HG03159 (cell line): ENCODE results near the gene WDR82.
A peak's percentile ranks its signal among the peaks of the same experiment; 100 is the strongest.

Experiments
- ATAC-seq: cut with Tn5 transposase; IDR thresholded peaks from one replicate; pipeline ENCODE4 v1.9.1; 2021; ENCODE audit warnings: mild to moderate bottlenecking, moderate library complexity; ENCODE audit not compliant: unreplicated experiment

The WDR82 gene

GRCh38 chr3:52278510-52279069, at the start of gene WDR82:
Gene WDR82, minus strand, starts transcription at chr3:52278649. Its CDS starts 288 bp downstream, at chr3:52278361.
- peak; percentile 81 for ATAC-seq

- ATAC-seq, result no peak
These were observed 49.2 kb upstream of the WDR82 start for GRCh38 chr3:52327486-52328290.

DNA sequence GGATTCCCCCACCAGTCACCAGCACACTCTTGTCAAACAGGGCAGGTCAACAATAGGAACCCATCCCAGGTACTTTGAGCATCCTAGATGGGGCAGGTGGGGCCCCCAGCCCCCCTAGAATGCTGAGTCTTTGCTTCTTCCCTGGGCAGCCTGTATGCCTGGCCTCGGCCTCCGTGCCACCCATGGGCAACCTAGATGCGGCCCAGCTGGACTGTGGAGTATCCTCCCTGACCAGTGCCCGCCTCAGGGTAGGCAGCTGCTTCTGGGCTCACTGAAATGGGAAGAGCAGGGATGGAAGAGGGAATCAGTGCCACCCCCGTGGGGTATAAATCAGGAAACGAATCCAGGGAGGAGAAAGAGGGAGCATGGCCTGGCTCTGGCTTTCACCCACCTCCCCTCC, 48.5 kb upstream of the WDR82 start:
- no peak for ATAC-seq

DNA sequence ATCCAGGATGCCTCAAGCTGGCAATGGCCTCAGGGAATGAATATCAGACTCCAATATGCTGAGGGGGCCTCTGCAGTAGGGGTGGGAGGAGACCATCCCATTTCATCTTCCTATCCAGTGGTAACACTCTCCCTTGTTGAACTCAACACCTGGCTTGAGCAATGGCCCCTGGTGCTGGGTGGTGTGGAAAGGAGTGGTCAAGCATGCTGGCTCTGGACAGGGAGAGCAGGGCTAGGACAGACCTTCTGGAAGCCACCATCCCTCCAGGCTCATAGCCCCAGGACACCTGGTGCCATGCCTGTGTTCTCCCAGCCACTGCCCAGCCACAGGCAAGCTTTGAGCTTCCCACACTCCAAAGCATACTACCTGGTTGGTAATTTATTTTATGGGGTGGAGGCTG, 47.2 kb upstream of the WDR82 start:
- no peak for ATAC-seq

DNA sequence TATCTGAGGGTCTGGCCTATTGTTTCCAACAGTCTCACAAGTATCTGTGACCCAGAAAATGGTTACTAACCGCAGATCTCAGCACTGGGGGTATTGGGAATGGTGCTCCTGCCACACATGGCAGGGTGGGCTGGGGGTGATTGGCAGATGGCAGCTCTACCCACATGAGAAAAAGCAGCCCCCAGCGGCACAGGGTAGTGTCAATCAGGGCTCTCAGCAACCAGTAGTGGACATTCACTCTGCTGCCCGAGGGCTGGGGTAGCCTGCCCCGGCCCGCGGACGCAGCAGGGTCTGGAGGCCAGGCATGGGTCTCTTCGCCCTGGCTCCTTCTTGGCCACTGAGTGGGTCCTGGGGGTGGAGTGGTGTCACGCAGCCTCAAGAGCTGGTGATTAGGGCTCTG, 46.2 kb upstream of the WDR82 start:
- no peak for ATAC-seq

GRCh38 chr3:52323526-52324295, 45.3 kb upstream of the WDR82 start:
- ATAC-seq, result no peak

DNA sequence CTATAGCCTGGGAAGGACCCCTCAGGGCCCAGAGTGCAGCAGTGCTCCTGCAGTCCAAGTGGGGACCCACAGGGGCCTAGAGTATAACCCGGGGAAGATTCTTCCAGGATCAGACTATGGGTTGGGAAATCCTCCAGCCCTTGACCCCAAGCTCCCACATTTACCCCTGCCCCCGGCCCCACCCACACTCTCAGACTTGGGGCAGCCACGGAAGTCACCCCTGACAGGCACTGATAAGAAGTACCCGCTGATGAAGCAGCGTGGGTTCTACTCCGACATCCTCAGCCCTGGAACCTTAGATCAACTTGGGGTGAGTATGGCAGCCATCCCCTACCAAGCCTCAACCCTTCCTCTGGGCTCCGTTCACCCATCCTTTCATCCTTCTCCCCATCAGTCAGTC, 44.0 kb upstream of the WDR82 start:
- no peak for ATAC-seq

GRCh38 chr3:52321481-52321880, 43.0 kb upstream of the WDR82 start:
- ATAC-seq, result no peak

DNA sequence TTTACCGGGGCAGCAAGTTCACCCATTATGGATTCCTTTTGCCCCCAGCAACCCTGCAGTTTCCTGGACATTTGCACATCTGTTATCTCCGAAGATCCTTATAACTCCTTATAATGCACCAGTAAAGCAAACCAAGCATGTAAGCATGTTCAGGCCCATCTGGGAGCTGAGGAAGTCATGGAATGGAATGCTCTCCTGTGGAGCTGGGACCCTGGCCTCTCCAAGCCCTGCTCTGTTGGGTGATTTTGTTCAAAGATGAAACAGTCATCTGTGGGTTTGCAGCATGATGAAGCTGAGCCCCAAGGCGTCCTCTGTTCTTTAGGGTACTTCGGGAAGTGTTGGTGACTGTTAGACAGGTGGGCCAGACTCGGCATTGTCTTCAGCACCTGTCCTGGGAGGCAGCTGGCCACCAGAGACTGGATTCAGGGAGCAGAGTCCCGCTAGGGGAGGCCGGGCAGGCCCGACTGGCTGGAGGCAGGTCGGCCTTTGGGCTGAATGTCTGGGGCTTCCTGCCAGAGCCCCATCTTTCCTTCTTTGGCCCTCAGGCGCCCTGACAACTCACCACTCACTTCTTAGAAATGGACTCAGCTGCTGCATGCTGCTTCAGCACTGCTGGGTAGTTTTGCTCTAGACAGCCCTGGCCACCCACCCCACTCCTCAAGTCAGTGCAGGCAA, 41.6 kb upstream of the WDR82 start:
- no peak for ATAC-seq

DNA sequence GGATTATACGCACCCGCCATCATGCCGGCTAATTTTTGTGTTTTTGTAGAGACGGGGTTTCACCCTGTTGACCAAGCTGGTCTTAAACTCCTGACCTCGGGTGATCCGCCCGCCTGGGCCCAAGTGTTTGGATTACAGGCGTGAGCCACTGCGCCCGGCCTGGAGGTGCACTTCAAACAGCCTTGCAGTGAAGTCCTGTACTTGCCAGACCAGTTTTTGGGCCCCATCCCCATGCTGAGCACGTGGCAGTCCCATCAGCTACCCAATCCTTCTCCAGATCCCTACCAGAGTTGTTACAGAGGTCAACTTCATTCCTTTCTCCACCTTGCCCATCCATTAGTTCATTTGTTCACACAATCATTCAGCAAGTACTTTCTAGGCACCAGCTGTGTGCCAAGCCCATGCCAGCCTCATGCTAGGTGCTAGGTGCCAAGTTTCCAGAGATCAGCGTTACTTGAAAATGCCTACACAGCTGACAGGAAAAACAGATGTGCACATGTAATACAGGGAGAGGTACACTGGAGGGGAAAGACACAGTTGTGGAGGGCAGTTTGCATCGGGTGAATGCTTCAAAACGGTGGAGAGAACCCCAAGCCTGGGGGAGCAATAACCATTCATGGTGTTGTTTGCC, 39.9 kb upstream of the WDR82 start:
- ATAC-seq, result no peak

- no peak for ATAC-seq
These were observed 39.0 kb upstream of the WDR82 start for GRCh38 chr3:52317208-52318000.

DNA sequence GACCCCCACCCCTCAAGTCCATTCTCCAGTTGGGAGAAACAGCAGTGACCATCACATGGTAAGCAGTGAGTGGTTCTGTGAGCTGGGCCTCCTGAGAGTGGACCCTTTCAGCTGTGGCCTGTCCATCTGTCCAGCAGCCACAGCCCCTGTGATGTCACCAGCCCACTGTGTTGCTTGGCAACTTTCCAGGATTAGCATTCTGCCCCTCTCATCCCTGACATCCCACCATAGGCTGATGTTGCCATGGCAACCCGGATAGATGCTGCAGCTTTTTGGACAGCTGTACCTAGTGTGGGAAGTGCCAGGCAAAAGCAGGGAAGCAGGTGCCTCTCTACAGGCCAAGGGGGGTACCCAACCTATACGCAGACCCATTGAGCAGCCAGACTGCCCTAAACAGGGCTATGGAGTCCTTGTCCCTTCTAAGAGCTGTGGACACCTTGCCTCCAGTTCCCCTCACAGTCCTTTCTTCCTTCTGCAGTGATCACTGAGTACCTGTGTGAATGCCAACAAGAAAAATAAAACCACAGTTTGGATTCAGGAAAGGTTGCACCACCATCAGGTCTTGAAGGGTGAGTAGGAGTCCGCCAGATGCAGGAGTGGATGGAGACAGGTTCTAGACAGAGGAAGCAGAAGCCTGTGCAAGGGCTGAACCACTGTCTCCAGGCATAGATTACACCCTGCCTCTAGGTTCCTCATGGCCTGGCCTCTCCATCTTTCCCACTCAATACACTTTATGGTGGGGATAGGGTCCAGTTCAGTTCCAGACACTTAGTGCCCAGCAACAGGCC, 37.7 kb upstream of the WDR82 start, which contains the start of gene DNAH1:
TSS of gene DNAH1 (plus strand) at position 343 of the 788 bp plus-strand sequence. CDS start 6,124 bp downstream, outside the sequence.
- no peak for ATAC-seq

DNA sequence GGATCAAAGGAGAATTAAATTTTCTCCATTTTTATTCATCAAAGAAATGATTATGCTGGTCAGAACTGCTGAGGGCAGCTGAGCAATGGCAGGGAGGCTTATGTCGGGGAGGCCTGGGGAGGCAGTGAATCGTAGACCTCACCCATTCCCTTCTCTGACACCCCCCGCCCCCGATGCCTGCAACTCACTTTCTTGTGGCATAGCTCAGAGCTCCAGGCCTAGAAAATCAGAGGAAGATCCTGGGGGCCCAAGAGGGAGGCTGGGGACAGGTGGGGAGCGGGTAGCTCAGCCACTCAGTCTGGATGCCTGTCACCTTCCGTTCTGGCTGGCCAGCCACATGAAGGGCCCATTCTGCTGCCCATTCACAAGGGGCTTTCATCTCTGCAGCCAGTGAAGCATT, 36.6 kb upstream of the WDR82 start:
- no peak for ATAC-seq

DNA sequence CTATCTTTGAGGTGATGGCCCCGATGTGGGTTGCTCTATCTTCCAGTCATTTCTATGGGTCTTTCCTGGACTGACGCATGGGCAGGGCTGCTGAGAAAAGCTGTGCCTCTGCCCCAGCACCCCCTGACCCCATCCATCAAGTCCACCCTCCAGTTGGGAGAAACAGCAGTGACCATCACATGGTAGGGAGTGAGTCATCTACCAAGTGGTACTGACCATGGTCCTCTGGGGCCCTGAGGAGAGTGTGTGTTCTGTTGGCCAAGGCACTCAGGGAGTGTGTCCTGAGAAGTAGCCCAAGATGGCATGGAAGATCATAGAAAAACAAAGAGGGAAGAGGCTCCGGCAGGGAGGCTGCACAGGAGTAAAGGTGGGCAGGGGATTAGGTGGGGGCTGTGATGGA, 36.0 kb upstream of the WDR82 start:
- no peak for ATAC-seq

DNA sequence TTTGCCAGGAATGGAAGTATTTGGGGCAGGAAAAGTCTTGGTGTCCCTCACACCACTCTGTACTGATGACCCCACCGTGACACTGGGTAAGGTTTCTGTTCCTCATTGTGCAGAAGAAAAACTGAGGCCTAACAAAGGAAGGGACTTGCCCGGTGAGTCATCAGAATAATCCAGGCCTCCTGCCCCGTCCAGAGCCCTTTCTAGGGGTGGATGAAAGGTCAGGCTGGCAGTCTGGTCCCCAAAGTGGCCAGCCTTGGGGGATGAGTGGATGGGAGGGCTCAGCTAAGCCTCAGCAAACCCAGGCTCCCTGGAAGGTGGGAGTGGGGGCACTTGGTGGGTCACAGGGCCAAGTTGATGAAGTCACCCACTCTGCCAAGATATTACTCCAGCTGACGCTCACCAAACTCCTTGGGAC, 35.3 kb upstream of the WDR82 start:
- ATAC-seq, result peak; percentile 91

GRCh38 chr3:52313188-52313773, 34.8 kb upstream of the WDR82 start:
- ATAC-seq, result peak; percentile 27

DNA sequence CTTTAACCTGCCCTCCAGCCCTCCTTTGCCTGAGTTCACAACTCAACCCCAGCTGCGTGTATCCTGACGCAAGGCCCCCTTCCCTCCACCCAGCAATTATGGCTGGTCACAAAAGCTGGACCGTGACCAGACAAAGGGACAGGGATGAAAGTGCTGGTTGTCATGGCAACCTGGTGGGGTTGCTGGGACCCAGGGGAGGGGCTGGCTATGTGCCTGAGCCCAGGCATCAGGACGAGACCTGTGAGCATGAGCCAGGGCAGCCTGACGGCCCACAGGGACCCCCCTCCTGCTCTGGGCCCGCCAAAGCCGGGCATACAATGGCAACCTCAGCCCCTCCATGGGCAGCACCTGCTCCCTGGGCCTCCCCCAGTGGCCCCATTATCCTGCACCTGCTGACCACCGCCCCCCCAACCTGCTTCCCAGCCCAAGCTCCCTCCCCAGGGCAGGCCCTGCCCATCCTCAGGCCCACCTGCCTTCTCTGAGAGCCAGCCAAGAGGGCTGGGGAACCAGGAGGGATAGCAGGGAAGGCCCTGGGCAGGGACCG, 33.2 kb upstream of the WDR82 start:
- no peak for ATAC-seq

GRCh38 chr3:52310861-52311575, 32.6 kb upstream of the WDR82 start:
- peak; percentile 39 for ATAC-seq
